SH-SY5Y (cell line): Measurements from ENCODE around the gene GFPT2.

Source experiments
- GATA2 ChIP-seq: IDR thresholded peaks from 2 replicates; pipeline ENCODE4 v1.6.1; 2011; ENCODE audit warnings: mild to moderate bottlenecking, low read depth, low read length
- GATA3 ChIP-seq: IDR thresholded peaks from 2 replicates; pipeline ENCODE4 v1.6.1; 2011; ENCODE audit warnings: low read depth, mild to moderate bottlenecking, low read length, moderate library complexity

GRCh38 chr5:180373870-180374269 is 20.7 kb upstream of the GFPT2 start:
- TF ChIP-seq GATA2 (no peak), GATA3 (no peak)
